K562 (cell line): ENCODE data around the gene VIPR2. TPM values are rescaled to one million over a fixed set of nuclear protein-coding genes. Genes with fewer than 3 reads are reported as not detected.
A peak's percentile ranks its signal among the peaks of the same experiment; 100 is the strongest.

Experiments
- ATAC-seq: fragments of 200-7000 bp; cut with Tn5 transposase; 3 replicates; pipeline ENCODE4 v1.9.1; 2020; ENCODE audit warnings: moderate library complexity
- BruUV-seq: library from RNA; stranded (reverse); fragments of 400-500 nt; replicated peaks from 2 replicates; lab custom pipeline; 2021; lab: Mats Ljungman, UMichigan
- CTCF ChIA-PET: fragments of 300-600 bp; formaldehyde crosslinking; extraction: SDS; loops from one replicate; lab custom pipeline; 2021; ENCODE audit warnings: low intra/inter-chr PET ratio; lab: Yijun Ruan, JAX
- POLR2A ChIA-PET: fragments of 300-600, 350-650 bp; sonication (Branson Sonifier 250); formaldehyde crosslinking; extraction: SDS; loops from one replicate; lab custom pipeline; 2021; ENCODE audit warnings: antibody characterized with exemption, inconsistent platforms; lab: Yijun Ruan, JAX
- DNase-seq, 4 experiments: peaks; one replicate each; pipeline versions ENCODE4 v3.0.0 to v3.0.0-alpha.2; 2011 to 2018; ENCODE audit warnings: low spot score in 3 of 4, mixed read lengths in 3 of 4; ENCODE audit errors: extremely low read depth in 1 of 4
- FAIRE-seq: peaks from 2 replicates; lab custom pipeline; 2011; peaks lifted over from hg19 to GRCh38; lab: Jason Lieb, UNC
- H2AFZ ChIP-seq: 2 replicates; pipeline ENCODE4 v1.6.0; 2011; ENCODE audit warnings: low read depth, low read length, control low read depth, inconsistent platforms
- H3K27ac ChIP-seq: fragments of 200-600 bp; 3 replicates; pipeline ENCODE4 v1.8.0; 2011; ENCODE audit warnings: low read depth, mild to moderate bottlenecking, control low read depth, inconsistent platforms, low read length, moderate library complexity, mixed read lengths; ENCODE audit errors: extremely low read depth
- H3K27me3 ChIP-seq, 2 experiments: fragments of 300-600 bp in 1 of 2; 2 replicates in 1 of 2; 3 replicates in 1 of 2; pipeline versions ENCODE4 v1.6.0 to v1.8.0; 2011; ENCODE audit warnings: inconsistent platforms in 2 of 2, low read length in 2 of 2, mild to moderate bottlenecking in 1 of 2, mixed read lengths in 1 of 2, moderate library complexity in 1 of 2; ENCODE audit not compliant: control insufficient read depth in 2 of 2, insufficient read depth in 2 of 2
- H3K36me3 ChIP-seq: fragments of 300-600 bp; 3 replicates; pipeline ENCODE4 v1.8.0; 2011; ENCODE audit warnings: mild to moderate bottlenecking, low read length, inconsistent platforms; ENCODE audit not compliant: control insufficient read depth, insufficient read depth
- H3K4me1 ChIP-seq, 2 experiments: fragments of 200-600 bp in 1 of 2; replicated peaks in 1 of 2; 2 replicates in 1 of 2; 3 replicates in 1 of 2; pipeline versions ENCODE4 v1.5.1 to v1.8.0; 2011; ENCODE audit warnings: inconsistent platforms in 2 of 2, low read length in 2 of 2, mild to moderate bottlenecking in 1 of 2, mixed read lengths in 1 of 2, moderate library complexity in 1 of 2; ENCODE audit not compliant: control insufficient read depth in 2 of 2, insufficient read depth in 2 of 2
- H3K4me2 ChIP-seq: 2 replicates; pipeline ENCODE4 v1.6.1; 2011; ENCODE audit warnings: low read length, control low read depth, inconsistent platforms, mixed read lengths; ENCODE audit not compliant: insufficient read depth
- H3K4me3 ChIP-seq: fragments of 200-600 bp; sonication (generic), shearing (Covaris generic); 2 replicates; pipeline ENCODE4 v1.5.1; 2016; ENCODE audit warnings: control low read depth, inconsistent platforms
- H3K79me2 ChIP-seq: fragments of 200-600 bp; 3 replicates; pipeline ENCODE4 v1.8.0; 2011; ENCODE audit warnings: low read length, inconsistent platforms; ENCODE audit not compliant: control insufficient read depth, insufficient read depth
- H3K9ac ChIP-seq, 2 experiments: 2 replicates each; pipeline versions ENCODE4 v1.6.0 to v1.6.1; 2011; ENCODE audit warnings: low read depth in 2 of 2, low read length in 2 of 2, control low read depth in 1 of 2, inconsistent platforms in 1 of 2, mild to moderate bottlenecking in 1 of 2, mixed read lengths in 1 of 2; ENCODE audit not compliant: insufficient read depth in 1 of 2
- H3K9me1 ChIP-seq: one replicate; pipeline ENCODE4 v1.6.0; 2011; ENCODE audit warnings: inconsistent platforms, mild to moderate bottlenecking, low read length, moderate library complexity; ENCODE audit not compliant: control insufficient read depth, insufficient read depth
- H3K9me3 ChIP-seq: replicated peaks from 2 replicates; pipeline ENCODE4 v1.5.1; 2011; ENCODE audit warnings: low read depth, low read length, inconsistent platforms; ENCODE audit not compliant: control insufficient read depth, insufficient read depth
- H4K20me1 ChIP-seq: replicated peaks from 2 replicates; pipeline ENCODE4 v1.6.1; 2011; ENCODE audit warnings: low read length, inconsistent platforms, mixed read lengths; ENCODE audit not compliant: control insufficient read depth, insufficient read depth
- CTCF ChIP-seq, 3 experiments: IDR thresholded peaks in 2 of 3; conservative IDR thresholded peaks in 1 of 3; 2 replicates each; pipeline ENCODE4 v1.5.1; 2011 to 2012; ENCODE audit warnings: low read length in 3 of 3, mild to moderate bottlenecking in 3 of 3, control low read depth in 2 of 3, improper control_type of control experiment in 1 of 3, inconsistent platforms in 1 of 3, low read depth in 1 of 3, mixed read lengths in 1 of 3, moderate library complexity in 1 of 3; ENCODE audit not compliant: insufficient read depth in 2 of 3
- MEF2D ChIP-seq: conservative IDR thresholded peaks from 2 replicates; pipeline ENCODE4 v1.6.1; 2016; ENCODE audit warnings: low read depth, missing genetic modification characterization, missing compliant biosample characterization
- TEAD2 ChIP-seq: fragments of 450-650 bp; IDR thresholded peaks from 2 replicates; pipeline ENCODE4 v1.6.1; 2016; ENCODE audit warnings: missing genetic modification characterization, control low read depth, missing compliant biosample characterization
- ZC3H11A ChIP-seq: IDR thresholded peaks from 2 replicates; pipeline ENCODE4 v1.6.1; 2012; ENCODE audit warnings: low read depth, low read length, improper control_type of control experiment
- ZNF23 ChIP-seq: fragments of 250-450 bp; sonication (Bioruptor Pico); IDR thresholded peaks from 2 replicates; pipeline ENCODE4 v1.4.0; 2020; ENCODE audit warnings: mild to moderate bottlenecking
- WGBS: fragments of 100-300 bp; shearing (Covaris generic); methylation state at CpG from one replicate; pipeline ENCODE4 v1.1.6; 2016; ENCODE audit warnings: low coverage, mixed read lengths; ENCODE audit not compliant: insufficient coverage; ENCODE audit errors: missing lambda C conversion rate; 5-methylcytosine and 5-hydroxymethylcytosine counted together
- in situ Hi-C: fragments of 300-500 bp; cut with MboI; formaldehyde crosslinking; loops from 4 replicates; pipeline ENCODE4 v1.15.0; 2018; ENCODE audit warnings: inconsistent platforms, mixed read lengths
- intact Hi-C: fragments of 100-400 bp; cut with micrococcal nuclease; formaldehyde crosslinking; loops from 2 replicates; pipeline ENCODE4 v1.14.2; 2022
- polyA plus RNA-seq, 8 experiments: library from polyadenylated mRNA; depleted of rRNA in 4 of 8; stranded (reverse) in 5 of 8; unstranded in 3 of 8; fragments of >200 nt; fragmentation: Nextera tagmentation in 2 of 8; fragmentation: Illumina TruSeq in 1 of 8; extraction: Ambion mirVana in 2 of 8; extraction: Trizol in 1 of 8; gene quantifications; 2 replicates each; pipeline versions ENCODE4 v1.2.1 to v1.2.3, GENCODE V29; 2011 to 2014; ENCODE audit warnings: inconsistent platforms in 1 of 8, missing spikeins in 1 of 8
- total RNA-seq, 7 experiments: library from RNA; depleted of rRNA in 6 of 7; stranded (reverse); fragments of >200 nt in 6 of 7; fragmentation: Illumina TruSeq in 2 of 7; extraction: Trizol in 2 of 7; gene quantifications; 2 replicates each; pipeline versions ENCODE4 v1.2.1 to v1.2.3, GENCODE V29; 2011 to 2021; ENCODE audit warnings: low replicate concordance in 1 of 7

The VIPR2 gene
- total and polyA plus RNA-seq, 9 of the 15 experiments (the other 6 are each of a cell fraction or from before 2014, with no cell fraction given): 0.04 TPM; not detected in 8

DNA sequence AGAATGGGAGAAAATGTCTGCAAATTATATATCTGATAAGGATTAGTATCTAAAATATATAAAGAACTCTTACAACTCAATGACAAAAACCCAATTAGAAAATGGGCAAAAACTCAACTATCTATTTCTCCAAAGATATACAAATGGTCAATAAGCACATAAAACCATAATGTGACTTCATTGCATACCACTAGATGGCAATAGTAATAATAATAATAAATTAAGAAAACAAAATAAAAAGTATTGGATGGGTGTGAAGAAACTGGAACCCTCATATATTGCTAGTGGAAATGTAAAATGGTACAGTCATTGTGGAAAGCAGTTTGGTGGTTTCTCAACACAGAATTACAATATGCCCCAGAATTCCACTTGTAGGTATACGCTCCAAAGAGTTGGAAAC lies 98.8 kb downstream of the VIPR2 start:
- no peak overlapping the region for H3K27ac ChIP-seq
- TF ChIP-seq CTCF (IDR thresholded peaks at IDR 0.05 in 2 of 3, conservative IDR thresholded peaks at IDR 0.05 in 1 of 3; ENCODE audit: insufficient read depth in 2 of 3, low read depth in 1 of 3, low read length in 3 of 3): peak in 1 of 3 experiments; percentile 36; a peak in 2 of 6 replicates
- TF ChIP-seq ZNF23 (CRISPR knock-in tag): no peak
- no peak overlapping the region for H2AFZ ChIP-seq
- no peaks in the 10 kb centered on the region for H3K9me3 ChIP-seq
- H3K4me2 ChIP-seq: no peak overlapping the region
- intact Hi-C loops: no loop called here
- ATAC-seq (no peak), FAIRE-seq (no peak), DNase-seq (no peak)
- H3K79me2 ChIP-seq: no peaks in the 10 kb centered on the region
- H3K4me1 ChIP-seq: no peaks in the 10 kb centered on the region
- 17% methylated on average over 1 of the region's 1 CpG for WGBS
- ChIA-PET POLR2A (interaction anchor here (1.5 kb wide), 1 partner anchor 10 kb away, joined by 3 read pairs; no protein-coding TSS in a partner anchor), CTCF (no interaction called here)
- no peak overlapping the region for H3K4me3 ChIP-seq
- no peak overlapping the region for H3K9ac ChIP-seq
- in situ Hi-C loops: no loop called here
- H3K36me3 ChIP-seq: no peaks in the 10 kb centered on the region
- no peaks in the 10 kb centered on the region for H3K9me1 ChIP-seq
- peaks cover 33 to 38% of the 10 kb centered on the region in 2 experiments for H3K27me3 ChIP-seq
- no peaks in the 10 kb centered on the region for H4K20me1 ChIP-seq
- no TSS peak for BruUV-seq

- 0% methylated on average over 5 of the region's 5 CpGs for WGBS
Measured at GRCh38 chr7:159042581-159043101, 102.0 kb downstream of the VIPR2 start.

More at GRCh38 chr7:159042581-159043101, 102.0 kb downstream of the VIPR2 start:
- Histone ChIP-seq H4K20me1 (no peaks in the 10 kb centered on the region), H3K36me3 (no peaks in the 10 kb centered on the region)
- no peak for ATAC-seq
- TF ChIP-seq ZC3H11A: no peak
- TF ChIP-seq TEAD2 (tag): no peak
- no peak for TF ChIP-seq MEF2D
- TF ChIP-seq, all 486 proteins: peak for 0
- peaks cover 47 to 50% of the 10 kb centered on the region in 2 experiments for H3K27me3 ChIP-seq
- H2AFZ ChIP-seq: no peak overlapping the region
- ChIA-PET CTCF (no interaction called here), POLR2A (interaction anchor here (0.6 to 0.9 kb wide), 3 partner anchors 17 to 451 kb away, joined by 3 to 5 read pairs (median 3); no protein-coding TSS in a partner anchor)
- intact Hi-C loops: no loop called here
- H3K9me1 ChIP-seq: no peaks in the 10 kb centered on the region
- H3K79me2 ChIP-seq: no peaks in the 10 kb centered on the region
- H3K9me3 ChIP-seq: no peaks in the 10 kb centered on the region
- H3K4me1 ChIP-seq: no peaks in the 10 kb centered on the region
- no peak for DNase-seq
- in situ Hi-C loops: no loop called here
- H3K4me3 ChIP-seq: no peak overlapping the region
- no peak overlapping the region for H3K4me2 ChIP-seq
- H3K9ac ChIP-seq: no peak overlapping the region
- no TSS peak for BruUV-seq
- no peak for FAIRE-seq
- no peak overlapping the region for H3K27ac ChIP-seq
